HepG2 (cell line): ENCODE data around the gene JMJD1C. TPM values are rescaled to one million over a fixed set of nuclear protein-coding genes. Genes with fewer than 3 reads are reported as not detected.
A peak's percentile ranks its signal among the peaks of the same experiment; 100 is the strongest.

Source experiments
- GATAD1 ChIP-seq: IDR thresholded peaks from 2 replicates; pipeline ENCODE4 v1.6.1; 2016; ENCODE audit warnings: missing genetic modification reagents, missing compliant biosample characterization
- PHB2 ChIP-seq: fragments of 450-650 bp; IDR thresholded peaks from 2 replicates; pipeline ENCODE4 v1.6.1; 2018; ENCODE audit not compliant: partially characterized antibody
- RNF2 ChIP-seq: fragments of 450-650 bp; conservative IDR thresholded peaks from 2 replicates; pipeline ENCODE4 v1.6.1; 2016; ENCODE audit warnings: low read depth
- ZBTB21 ChIP-seq: sonication (generic); formaldehyde crosslinking; IDR thresholded peaks from 2 replicates; pipeline ENCODE4 v1.4.0; 2020; ENCODE audit warnings: missing genetic modification reagents
- ZBTB42 ChIP-seq: sonication (generic); formaldehyde crosslinking; IDR thresholded peaks from 2 replicates; pipeline ENCODE4 v1.5.0; 2020; ENCODE audit warnings: mild to moderate bottlenecking, missing genetic modification reagents
- ZNF331 ChIP-seq: sonication (generic); formaldehyde crosslinking; IDR thresholded peaks from 2 replicates; pipeline ENCODE4 v1.4.0; 2020; ENCODE audit warnings: missing genetic modification reagents
- ZNF878 ChIP-seq: sonication (generic); formaldehyde crosslinking; IDR thresholded peaks from 2 replicates; pipeline ENCODE4 v1.8.1; 2023; ENCODE audit warnings: mild to moderate bottlenecking, missing genetic modification reagents, moderate library complexity
- polyA plus RNA-seq, 8 experiments: library from polyadenylated mRNA; depleted of rRNA in 3 of 8; stranded (reverse) in 7 of 8; unstranded in 1 of 8; fragments of >200 nt; fragmentation: Illumina TruSeq in 4 of 8; extraction: Trizol in 4 of 8; gene quantifications; 2 replicates each; pipeline versions ENCODE4 v1.2.1 to v1.2.3, GENCODE V29; 2011 to 2016; ENCODE audit warnings: low read depth in 4 of 8, missing spikeins in 1 of 8, mixed read lengths in 1 of 8; ENCODE audit not compliant: insufficient read depth in 1 of 8
- total RNA-seq, 5 experiments: library from RNA; depleted of rRNA; stranded (reverse); fragments of >200 nt; fragmentation: Illumina TruSeq; extraction: Trizol; gene quantifications; 2 replicates each; pipeline ENCODE4 v1.2.3, GENCODE V29; 2016; ENCODE audit warnings: low read depth in 1 of 5
- TF ChIP-seq, protein P1 (sequence below): sonication (generic); formaldehyde crosslinking; IDR thresholded peaks from 2 replicates; pipeline ENCODE4 v1.4.0; 2020; ENCODE audit warnings: mild to moderate bottlenecking, low read depth, missing genetic modification reagents
- TF ChIP-seq, protein P2 (sequence below): sonication (generic); formaldehyde crosslinking; IDR thresholded peaks from 2 replicates; pipeline ENCODE4 v1.4.0; 2020; ENCODE audit warnings: missing genetic modification reagents, borderline replicate concordance
- TF ChIP-seq, protein P3 (sequence below): sonication (generic); formaldehyde crosslinking; IDR thresholded peaks from 2 replicates; pipeline ENCODE4 v1.5.0; 2020; ENCODE audit warnings: missing genetic modification reagents
- TF ChIP-seq, protein P4 (sequence below): sonication (generic); formaldehyde crosslinking; IDR thresholded peaks from 2 replicates; pipeline ENCODE4 v1.4.0; 2020; ENCODE audit warnings: missing genetic modification reagents, mild to moderate bottlenecking, borderline replicate concordance

Gene JMJD1C
- total and polyA plus RNA-seq, 2 of the 13 experiments (the other 11 are each of a cell fraction or from before 2014, with no cell fraction given), result 42.3 to 42.7 TPM

DNA sequence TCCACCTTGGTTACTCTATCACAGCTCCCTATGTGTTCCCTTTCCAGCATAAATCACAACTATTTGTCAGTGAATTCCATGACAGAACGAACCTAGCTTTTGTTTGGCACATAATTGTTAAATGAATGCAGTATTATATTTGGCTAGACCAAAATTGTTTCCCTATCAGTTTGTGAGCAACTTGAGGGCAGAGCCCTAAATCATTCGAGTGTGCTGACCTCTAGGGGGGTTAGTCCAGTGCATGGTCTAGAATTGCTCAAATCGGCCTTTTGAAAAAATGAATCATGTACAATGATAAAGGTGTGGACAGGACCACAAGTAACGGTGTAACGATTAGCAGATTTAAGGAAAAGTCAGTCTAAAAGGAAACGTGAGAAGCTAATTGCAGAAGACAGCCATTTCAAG lies 333.1 kb downstream of the JMJD1C start (continued):
- TF ChIP-seq, protein P1, sequence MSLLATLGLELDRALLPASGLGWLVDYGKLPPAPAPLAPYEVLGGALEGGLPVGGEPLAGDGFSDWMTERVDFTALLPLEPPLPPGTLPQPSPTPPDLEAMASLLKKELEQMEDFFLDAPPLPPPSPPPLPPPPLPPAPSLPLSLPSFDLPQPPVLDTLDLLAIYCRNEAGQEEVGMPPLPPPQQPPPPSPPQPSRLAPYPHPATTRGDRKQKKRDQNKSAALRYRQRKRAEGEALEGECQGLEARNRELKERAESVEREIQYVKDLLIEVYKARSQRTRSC (CRISPR knock-in tag), result no peak
- TF ChIP-seq, protein P2, sequence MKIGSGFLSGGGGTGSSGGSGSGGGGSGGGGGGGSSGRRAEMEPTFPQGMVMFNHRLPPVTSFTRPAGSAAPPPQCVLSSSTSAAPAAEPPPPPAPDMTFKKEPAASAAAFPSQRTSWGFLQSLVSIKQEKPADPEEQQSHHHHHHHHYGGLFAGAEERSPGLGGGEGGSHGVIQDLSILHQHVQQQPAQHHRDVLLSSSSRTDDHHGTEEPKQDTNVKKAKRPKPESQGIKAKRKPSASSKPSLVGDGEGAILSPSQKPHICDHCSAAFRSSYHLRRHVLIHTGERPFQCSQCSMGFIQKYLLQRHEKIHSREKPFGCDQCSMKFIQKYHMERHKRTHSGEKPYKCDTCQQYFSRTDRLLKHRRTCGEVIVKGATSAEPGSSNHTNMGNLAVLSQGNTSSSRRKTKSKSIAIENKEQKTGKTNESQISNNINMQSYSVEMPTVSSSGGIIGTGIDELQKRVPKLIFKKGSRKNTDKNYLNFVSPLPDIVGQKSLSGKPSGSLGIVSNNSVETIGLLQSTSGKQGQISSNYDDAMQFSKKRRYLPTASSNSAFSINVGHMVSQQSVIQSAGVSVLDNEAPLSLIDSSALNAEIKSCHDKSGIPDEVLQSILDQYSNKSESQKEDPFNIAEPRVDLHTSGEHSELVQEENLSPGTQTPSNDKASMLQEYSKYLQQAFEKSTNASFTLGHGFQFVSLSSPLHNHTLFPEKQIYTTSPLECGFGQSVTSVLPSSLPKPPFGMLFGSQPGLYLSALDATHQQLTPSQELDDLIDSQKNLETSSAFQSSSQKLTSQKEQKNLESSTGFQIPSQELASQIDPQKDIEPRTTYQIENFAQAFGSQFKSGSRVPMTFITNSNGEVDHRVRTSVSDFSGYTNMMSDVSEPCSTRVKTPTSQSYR, result 0 out of 2 replicates have a peak, but pooled peaks have one; percentile 11
- TF ChIP-seq RNF2, result no peak
- TF ChIP-seq, protein P3, sequence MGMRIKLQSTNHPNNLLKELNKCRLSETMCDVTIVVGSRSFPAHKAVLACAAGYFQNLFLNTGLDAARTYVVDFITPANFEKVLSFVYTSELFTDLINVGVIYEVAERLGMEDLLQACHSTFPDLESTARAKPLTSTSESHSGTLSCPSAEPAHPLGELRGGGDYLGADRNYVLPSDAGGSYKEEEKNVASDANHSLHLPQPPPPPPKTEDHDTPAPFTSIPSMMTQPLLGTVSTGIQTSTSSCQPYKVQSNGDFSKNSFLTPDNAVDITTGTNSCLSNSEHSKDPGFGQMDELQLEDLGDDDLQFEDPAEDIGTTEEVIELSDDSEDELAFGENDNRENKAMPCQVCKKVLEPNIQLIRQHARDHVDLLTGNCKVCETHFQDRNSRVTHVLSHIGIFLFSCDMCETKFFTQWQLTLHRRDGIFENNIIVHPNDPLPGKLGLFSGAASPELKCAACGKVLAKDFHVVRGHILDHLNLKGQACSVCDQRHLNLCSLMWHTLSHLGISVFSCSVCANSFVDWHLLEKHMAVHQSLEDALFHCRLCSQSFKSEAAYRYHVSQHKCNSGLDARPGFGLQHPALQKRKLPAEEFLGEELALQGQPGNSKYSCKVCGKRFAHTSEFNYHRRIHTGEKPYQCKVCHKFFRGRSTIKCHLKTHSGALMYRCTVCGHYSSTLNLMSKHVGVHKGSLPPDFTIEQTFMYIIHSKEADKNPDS (CRISPR knock-in tag), result 0 out of 2 replicates have a peak, but pooled peaks have one; percentile 17
- no peak for TF ChIP-seq ZBTB42 (CRISPR knock-in tag)
- TF ChIP-seq ZNF331 (CRISPR knock-in tag), result no peak
- no peak for TF ChIP-seq GATAD1 (CRISPR knock-in tag)
- TF ChIP-seq ZNF878 (CRISPR knock-in tag), result 0 out of 2 replicates have a peak, but pooled peaks have one; percentile 4
- no peak for TF ChIP-seq PHB2
- no peak for TF ChIP-seq ZBTB21 (CRISPR knock-in tag)
- TF ChIP-seq, protein P4, sequence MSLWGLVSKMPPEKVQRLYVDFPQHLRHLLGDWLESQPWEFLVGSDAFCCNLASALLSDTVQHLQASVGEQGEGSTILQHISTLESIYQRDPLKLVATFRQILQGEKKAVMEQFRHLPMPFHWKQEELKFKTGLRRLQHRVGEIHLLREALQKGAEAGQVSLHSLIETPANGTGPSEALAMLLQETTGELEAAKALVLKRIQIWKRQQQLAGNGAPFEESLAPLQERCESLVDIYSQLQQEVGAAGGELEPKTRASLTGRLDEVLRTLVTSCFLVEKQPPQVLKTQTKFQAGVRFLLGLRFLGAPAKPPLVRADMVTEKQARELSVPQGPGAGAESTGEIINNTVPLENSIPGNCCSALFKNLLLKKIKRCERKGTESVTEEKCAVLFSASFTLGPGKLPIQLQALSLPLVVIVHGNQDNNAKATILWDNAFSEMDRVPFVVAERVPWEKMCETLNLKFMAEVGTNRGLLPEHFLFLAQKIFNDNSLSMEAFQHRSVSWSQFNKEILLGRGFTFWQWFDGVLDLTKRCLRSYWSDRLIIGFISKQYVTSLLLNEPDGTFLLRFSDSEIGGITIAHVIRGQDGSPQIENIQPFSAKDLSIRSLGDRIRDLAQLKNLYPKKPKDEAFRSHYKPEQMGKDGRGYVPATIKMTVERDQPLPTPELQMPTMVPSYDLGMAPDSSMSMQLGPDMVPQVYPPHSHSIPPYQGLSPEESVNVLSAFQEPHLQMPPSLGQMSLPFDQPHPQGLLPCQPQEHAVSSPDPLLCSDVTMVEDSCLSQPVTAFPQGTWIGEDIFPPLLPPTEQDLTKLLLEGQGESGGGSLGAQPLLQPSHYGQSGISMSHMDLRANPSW (CRISPR knock-in tag), result no peak
- TF ChIP-seq, all 625 proteins: peak for 12
